CD4-positive, alpha-beta T cell treated with Interleukin-17A for 4 hours (primary cell): ENCODE measurements around the gene TBC1D3B.
"Not testable (repeated sequence)": the region's sequence is repeated elsewhere in the genome, so short reads cannot be mapped to it uniquely, and the experiment has no call there.

ENCODE experiments used
- DNase-seq: peaks from one replicate; pipeline ENCODE4 v3.0.0-alpha.2; 2020; ENCODE audit warnings: mixed read lengths

The TBC1D3B gene

DNA sequence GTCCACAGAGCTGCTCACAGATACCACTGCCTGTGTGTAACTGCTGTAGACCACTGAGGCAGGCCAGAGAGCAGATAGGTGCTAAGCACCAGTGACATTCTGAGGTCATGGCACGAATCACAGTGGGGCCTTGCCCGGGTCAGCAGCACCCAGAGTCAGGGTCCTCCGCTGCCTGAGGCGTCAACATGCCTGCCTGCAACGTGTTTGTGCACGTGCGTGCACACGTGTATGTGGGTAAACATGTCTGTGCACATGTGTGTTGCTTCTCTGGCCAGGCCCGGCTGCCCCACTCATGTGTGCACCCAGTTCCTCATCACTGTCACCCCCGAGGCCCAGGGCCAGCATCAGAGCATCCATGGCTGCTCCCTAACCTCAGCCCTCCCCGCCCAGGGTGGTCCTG, at the start of gene TBC1D3B:
TBC1D3B (minus strand) TSS at position 101 of the 400 bp plus-strand sequence. CDS start 1,586 bp downstream, outside the sequence.
- not testable (repeated sequence) for DNase-seq

DNA sequence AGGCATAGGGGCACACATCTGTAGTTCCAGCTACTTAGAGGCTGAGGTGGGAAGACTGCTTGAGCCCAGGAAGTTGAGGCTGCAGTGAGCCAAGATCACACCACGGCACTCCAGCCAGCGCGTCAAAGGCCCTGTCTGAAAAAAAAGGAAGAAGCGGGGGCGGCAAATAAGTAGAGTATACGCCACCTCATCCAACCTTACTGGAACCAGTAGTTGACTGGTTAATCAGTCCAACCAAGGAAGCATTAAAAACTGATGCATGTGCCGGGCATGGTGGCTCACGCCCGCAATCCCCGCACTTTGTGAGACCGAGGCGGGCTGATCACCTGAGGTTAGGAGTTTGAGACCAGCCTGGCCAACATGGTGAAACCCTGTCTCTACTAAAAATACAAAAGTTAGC, 46.5 kb upstream of the TBC1D3B start:
- not testable (repeated sequence) for DNase-seq

DNA sequence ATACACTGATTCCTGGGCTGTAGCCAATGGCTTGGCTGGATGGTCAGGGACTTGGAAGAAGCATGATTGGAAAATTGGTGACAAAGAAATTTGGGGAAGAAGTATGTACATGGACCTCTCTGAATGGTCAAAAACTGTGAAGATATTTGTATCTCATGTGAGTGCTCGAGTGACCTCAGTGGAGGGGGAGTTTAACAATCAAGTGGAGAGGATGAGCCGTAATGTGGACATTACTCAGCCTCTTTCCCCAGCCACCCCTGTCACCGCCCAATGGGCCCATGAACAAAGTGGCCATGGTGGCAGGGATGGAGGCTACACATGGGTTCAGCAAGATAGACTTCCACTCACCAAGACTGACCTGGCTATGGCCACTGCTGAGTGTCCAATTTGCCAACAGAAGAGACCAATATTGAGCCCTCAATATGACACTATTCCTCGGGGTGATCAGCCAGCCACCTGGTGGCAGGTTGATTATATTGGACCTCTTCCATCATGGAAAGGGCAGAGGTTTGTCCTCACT, 45.2 kb upstream of the TBC1D3B start:
- DNase-seq = not testable (repeated sequence)

DNA sequence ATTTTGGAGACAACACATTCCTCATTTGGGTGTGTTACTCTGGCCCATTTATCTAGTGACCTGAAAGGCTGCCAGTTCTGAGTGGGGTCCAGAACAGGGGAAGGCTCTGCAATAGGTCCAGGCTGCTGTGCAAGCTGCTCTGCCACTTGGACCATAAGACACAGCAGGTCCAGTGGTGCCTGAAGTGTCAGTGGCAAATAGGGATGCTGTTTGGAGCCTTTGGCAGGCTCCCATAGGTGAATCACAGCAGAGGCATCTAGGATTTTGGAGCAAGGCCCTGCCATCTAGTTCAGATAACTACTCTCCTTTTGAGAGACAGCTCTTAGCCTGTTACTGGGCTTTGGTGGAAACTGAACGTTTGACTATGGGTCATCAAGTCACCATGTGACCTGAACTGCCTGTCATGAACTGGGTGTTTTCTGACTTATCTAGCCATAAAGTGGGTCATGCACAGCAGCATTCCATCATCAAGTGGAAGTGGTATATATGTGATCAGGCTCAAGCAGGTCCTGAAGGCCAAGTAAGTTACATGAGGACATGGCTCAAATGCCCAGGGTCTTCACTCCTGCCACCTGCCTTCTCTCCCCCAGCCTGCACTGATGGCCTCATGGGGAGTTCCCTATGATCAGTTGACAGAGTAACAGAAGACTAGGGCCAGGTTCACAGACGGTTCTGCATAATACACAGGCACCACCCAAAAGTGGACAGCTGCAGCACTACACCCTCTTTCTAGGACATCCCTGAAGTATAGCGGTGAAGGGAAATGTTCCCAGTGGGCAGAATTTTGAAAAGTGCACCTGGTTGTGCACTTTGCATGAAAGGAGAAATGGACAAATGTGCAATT, 44.5 kb upstream of the TBC1D3B start:
- not testable (repeated sequence) for DNase-seq

DNA sequence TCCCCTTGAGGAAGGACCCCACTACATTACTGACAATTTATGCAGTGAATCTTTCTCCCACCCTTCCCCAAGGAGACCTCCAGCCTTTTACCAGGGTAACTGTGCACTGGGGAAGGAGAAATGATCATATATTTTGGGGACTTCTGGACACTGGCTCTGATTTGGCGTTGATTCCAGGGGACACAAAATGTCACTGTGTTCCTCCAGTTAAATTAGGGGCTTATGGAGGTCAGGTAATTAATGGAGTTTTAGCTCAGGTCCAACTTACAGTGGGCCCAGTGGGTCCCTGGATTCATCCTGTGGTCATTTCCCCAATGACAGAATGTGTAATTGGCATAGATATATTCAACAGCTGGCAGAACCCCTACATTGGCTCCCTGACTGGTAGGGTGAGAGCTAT, 43.1 kb upstream of the TBC1D3B start:
- DNase-seq = not testable (repeated sequence)

DNA sequence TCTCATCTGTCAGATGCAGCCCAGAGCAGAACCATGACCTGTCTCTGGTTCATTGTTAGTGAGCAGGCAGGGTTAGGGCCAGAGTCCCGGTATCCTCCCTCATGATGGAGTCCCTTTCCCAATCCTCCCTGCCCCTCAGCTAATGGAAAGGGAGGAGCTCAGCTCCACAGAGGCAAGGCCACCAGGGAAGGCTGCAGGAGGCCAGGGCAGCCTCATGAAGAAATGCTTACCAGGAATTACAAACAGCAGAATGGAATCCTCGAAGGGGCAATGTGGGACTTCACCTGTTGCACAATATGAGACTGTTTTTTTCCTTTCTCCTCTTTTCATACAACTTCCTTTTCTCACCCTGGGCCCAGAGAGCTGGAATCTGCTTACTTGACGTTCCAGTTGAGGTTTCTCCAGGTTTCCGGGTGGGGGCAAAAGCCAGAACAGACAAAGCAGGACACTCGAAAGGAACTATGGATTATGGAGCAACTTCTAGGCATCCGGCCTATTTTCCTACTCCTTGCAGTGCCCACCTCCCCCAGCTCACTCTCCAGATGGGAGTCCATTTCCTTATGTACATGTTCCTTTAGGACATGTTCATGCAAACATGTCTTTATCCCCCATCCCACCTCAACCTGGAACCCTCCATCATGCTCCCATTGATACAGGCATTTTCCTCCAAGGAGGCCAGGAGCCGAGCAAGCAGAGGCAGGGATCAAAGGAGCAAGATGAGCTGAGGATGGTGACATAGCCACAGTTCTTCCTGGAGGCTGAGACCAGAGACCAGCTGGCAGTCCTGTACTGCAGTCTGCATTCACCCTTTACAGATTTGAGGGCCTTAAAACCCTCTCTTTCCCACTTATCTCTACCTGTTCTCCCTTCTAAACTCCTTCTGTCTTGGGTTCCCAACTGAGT, 39.2 kb upstream of the TBC1D3B start:
- DNase-seq = not testable (repeated sequence)

DNA sequence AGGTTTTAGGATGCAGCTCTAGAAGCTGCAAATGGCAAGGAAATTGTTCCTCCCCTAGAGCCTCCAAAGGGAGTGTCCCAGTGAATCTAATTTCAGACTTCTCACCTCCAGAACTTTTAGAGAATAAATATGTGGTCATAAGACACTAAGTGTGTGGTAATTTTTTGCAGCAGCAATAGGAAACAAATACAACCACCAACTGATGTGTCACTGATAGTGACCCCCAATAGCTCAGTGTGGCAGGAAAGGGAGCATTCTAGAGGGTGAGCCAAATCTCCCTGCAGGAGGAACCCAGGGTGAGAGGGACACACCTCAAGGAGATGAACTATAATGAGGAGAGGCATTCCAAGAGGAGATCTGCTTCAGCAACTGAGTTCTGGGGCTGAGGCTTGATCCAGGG, 38.5 kb upstream of the TBC1D3B start:
- no peak for DNase-seq

DNA sequence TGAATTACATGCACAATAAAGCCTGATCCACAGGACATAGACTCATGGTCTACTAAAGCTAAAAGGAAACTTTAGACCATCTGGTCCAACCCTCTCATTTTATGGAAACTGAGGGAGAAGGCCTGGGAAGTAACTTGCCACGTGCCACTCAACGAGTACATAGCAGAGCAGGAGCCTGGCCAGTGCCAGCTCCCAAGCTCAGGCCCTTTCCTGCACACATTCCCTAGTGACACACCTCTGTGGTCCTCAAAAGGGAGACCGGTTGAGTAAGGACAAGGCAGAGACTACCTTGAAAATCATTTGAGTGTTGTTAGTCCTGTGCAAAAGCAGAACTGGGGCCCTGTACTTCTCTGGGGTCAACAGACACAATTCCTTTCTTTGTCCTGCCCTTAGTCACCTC, 37.3 kb upstream of the TBC1D3B start:
- no peak for DNase-seq

DNA sequence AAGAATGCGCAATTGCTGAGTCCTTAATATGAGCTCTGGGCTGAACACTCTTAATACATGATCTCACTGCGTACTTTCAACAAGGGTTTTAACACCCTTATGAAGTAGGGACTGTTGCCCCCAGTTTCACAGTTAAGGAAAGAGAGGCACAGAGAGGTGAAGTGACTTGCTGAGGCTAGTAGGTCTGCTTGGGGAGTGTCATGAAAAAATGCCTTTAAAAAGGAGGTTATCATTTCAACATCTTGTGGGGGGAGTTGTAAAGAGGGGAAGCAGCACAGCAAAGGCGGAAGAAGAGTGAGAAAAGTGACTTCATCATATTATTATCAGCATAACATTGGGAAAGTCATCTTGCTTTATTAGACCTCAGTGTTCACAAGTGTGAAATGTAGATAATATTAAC, 36.5 kb upstream of the TBC1D3B start:
- no peak for DNase-seq

DNA sequence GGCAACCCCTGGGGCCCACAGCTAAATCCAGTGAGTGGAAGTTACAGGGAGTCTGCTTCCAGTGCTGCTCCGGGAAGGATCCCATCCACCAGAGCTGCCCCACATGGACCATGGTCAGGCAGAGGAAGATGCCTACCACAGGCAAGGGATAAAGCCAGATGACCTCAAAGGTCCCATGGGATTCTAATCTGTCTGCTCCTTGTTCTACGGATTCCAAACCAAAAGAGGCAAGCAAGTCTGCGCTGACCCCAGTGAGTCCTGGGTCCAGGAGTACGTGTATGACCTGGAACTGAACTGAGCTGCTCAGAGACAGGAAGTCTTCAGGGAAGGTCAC, 35.8 kb upstream of the TBC1D3B start:
- DNase-seq = no peak

DNA sequence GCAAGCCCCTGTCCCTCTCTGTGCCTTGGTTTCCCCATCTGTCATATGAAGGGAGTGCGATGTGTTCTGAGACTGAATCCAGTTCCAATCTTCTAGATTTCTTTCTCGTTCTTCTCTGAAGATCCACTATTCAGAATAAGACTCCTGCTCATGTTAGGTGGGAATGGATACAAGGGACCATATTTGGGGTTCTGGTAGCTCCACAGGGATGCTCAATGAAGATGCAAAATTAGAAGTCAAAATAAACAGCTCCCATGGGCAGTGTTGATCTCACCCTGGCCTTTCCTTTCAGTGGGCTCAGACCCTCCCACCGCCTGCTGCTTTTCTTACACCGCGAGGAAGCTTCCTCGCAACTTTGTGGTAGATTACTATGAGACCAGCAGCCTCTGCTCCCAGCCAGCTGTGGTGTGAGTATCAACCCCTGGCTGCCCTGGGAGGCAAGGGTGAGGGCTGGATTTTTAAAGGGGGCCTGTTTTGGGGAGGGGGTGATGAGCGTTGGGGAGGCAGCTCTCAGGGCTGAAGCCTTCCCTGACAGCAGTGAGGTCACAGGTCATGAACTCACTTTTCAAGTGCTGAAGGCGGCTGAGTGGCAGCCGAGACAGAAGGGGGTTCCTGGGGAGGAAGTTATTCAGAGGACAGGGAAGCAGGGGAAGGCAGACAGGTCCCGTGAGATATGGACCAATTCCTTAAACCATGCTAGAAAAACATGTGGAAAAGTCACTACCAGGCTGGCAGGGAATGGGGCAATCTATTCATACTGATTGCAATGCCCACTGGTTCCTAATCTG, 35.2 kb upstream of the TBC1D3B start:
- not testable (repeated sequence) for DNase-seq

DNA sequence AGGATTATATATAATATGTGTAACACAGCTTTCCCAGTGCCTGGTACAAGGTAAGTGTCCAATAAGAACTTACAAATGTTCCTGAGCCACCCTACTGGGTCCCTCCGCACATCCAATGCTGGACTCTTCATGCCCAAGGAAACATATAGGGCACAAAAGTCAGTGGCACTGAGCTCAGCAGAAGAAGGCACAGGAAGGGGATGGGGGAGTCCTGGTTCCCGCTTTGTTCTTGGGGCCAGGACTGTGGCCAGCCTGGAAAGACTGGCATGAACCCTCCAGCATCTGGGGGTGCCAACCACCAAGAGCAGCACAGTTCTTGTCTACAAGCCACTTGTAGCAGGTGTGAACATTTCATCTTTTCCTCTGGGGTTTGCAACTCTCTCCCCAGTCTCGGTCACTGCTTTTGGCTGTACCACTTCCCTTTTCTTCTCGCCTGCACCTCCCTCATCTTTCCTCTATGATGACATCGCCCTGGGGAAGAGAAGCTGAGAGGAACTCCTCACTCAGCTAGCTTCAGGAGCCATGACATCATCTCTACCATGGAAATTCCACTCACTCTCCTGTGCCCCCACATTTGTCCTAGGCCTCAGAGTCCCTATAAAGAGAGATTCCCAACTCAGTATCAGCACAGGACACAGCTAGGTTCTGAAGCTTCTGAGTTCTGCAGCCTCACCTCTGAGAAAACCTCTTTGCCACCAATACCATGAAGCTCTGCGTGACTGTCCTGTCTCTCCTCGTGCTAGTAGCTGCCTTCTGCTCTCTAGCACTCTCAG, 34.2 kb upstream of the TBC1D3B start, which contains the start of gene CCL4L2:
CCL4L2 (plus strand) TSS at position 625 of the 773 bp plus-strand sequence.
- DNase-seq = not testable (repeated sequence)

DNA sequence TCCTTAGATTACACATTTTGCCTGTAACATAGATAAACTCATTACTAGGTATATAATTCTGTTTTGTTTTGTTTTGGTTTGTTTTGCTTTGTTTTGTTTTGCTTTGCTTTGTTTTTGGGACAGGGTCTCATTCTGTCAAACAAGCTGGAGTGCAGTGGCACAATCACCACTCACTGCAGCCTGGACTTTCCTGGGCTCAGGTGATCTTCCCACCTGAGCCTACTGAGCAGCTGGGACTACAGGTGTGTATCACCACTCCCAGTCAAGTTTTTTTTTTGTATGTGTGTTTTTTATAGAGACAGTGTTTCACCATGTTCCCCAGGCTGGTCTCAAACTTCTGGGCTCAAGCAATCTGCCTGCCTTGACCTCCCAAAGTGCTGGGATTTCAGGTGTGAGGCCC, 33.1 kb upstream of the TBC1D3B start:
- DNase-seq = no peak

DNA sequence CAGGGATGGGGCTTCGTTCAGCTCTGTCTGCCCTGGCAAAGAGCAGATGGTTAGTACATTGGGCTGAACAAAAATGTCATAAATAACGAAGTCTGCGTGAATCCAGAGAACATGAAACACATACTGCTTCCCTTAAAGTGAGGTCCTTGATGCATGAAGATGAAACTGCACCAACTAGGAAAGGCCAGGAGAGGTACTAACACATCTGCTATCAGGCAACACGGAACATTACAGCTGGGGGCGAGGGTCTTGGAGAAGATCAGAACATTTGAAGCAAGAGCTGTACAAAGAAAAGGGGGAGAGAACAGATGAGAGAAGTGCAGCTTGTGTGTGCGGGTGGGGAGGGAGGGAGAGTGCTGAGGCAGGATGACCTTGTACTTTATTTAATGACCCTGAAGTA, 30.9 kb upstream of the TBC1D3B start:
- not testable (repeated sequence) for DNase-seq

DNA sequence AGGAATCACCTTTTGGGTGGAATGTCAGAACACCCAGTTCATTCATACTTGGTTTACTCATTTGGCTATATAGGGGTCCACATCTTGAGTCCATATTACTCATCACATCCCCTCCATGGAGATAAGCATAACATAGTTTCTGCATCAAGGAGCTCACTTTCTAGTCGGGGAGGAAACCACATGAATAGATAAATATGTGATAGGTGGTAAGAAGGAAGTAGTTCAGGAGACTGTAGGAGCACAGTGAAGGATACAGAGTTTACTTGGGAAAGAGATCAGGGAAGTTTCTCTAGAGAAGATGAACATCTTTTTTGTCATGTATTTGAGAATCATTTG, 30.0 kb upstream of the TBC1D3B start:
- not testable (repeated sequence) for DNase-seq

DNA sequence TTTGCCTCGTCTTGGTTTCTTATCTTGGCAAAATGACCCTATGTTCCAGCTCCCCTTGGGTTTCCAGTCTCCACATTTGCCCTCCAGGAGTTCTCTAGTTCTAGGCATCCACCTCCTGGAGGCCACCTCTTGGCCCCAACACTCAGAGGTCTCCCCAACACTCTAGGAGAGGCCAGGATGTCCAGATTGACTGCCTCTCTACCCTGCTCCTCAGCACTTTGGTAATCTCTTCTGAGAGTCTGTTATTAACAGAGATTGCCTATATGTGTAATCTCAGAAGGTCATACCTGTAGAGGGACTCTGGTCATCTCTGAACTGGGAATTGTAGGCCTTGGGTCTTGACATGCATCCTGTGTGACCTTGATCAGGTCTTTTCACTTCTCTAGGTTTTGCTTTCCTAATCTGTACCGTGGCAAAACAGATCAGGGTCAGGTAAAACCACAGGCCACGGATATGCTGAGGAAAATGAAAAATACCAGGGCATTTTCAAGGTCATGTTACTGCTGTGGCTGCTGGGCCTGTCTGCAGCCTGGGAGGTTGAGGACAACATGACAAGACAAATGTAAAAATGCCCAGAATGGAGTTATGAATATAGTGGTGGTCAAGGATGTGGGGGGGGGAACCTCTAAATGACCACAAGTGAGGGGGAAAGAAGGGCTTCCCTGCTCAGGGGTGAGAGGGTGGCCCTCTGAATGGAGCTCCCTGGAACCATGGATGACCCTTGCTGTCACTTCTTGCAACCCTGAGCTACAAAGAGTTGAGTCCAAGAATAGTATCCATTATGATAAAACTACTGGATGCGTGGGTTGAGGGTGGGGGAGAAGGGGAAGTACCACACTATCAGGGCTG, 29.4 kb upstream of the TBC1D3B start:
- no peak for DNase-seq

DNA sequence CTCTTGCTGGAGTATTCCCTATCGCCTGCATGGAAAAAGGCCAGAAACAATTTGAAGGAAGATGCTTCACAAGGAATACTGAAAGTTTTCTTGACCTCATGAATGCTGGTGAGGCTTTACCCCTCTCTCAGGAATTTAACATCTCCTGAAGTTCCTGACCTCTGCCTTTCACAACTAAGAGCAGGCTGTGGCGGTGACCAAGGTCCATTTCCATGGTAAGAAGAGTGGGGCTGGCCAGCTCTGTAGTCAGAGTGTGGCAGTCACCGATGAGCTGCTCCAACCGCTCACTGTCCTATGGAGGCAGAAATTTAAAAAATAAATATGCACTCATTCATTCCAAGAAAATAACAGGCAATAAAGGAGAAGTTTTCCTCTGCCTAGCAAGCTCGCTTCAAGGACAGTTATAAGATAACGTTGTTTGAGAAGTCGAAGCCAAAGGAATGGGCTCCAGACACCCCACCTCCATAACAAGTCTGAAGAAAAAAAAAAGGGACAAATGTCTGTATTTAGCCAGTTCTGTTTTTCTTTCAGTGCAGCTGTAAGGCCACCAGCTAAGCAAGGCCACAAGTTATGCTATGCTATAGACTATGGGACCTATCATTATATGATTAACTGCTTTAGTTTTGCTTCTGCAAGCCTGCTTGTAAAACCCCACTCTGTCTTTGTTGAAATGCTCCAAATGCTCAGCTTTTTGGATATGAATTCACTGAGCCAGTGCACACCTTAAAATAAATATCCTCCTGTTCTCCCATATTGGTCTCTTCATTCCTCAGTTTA, 28.5 kb upstream of the TBC1D3B start:
- DNase-seq = no peak

DNA sequence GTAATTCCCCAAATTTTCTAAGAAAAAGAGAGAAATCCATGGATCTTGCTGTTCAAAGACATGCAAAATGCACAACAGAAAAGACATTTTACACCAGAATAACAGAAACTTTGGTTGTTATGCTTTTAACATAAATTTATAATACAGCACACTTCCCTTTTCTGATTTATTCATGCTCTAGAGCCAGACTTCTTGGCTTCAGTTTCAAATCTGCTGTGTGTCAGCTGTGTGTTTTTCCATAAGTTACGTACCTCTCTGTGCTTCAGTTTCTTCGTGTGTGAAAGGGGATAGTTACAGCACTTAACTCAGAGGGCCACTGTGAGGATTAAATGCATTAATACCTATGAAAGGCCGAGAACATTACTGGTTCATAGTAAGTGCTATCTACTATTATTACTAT, 26.9 kb upstream of the TBC1D3B start:
- DNase-seq = no peak

DNA sequence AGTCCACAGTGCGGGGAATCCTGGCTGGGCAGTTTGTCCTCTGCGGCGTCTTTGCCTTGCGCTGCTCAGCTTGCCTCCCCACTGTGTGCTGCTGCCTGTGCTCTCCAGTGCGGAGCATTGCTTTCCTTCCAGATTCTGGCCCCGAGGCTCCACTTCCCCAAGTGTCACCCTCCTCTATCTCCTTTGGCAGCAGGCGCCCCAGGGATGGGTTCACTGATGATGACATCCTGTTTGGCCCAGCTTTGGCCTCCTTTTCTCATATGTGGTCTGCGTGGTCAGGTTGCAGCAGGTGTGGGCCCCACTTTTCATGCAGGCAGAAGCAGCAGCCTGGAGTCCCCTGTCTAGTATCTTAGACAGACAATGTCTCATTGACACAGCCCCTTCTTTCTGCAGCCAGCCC, 25.1 kb upstream of the TBC1D3B start:
- DNase-seq = not testable (repeated sequence)

DNA sequence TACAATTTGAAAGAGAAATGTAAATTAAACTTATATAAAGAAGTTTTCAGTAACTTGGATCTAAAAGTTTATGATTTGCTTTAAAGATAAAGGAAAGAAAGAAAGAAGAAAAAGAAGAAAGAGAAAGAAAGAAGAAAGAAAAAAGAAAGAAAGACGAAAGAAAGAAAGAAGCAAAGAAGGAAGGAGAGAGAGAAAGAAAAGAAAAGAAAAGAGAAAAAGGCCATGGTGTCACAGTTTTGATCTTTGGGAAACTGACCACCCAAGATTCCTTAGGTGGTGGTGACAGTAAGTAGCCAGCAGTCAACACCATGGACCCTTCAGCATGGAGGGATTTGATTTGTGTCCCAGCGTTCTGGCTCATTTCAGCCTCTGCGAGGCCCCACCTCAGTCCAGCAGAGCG, 24.7 kb upstream of the TBC1D3B start:
- DNase-seq = not testable (repeated sequence)
